ENCODE data around the gene CFAP141. TPM values are rescaled to one million over a fixed set of nuclear protein-coding genes. Genes with fewer than 3 reads are reported as not detected.

Gene CFAP141
- polyA plus RNA-seq, 2 of the 4 experiments (the other 2 are of a cell fraction) = not detected

DNA sequence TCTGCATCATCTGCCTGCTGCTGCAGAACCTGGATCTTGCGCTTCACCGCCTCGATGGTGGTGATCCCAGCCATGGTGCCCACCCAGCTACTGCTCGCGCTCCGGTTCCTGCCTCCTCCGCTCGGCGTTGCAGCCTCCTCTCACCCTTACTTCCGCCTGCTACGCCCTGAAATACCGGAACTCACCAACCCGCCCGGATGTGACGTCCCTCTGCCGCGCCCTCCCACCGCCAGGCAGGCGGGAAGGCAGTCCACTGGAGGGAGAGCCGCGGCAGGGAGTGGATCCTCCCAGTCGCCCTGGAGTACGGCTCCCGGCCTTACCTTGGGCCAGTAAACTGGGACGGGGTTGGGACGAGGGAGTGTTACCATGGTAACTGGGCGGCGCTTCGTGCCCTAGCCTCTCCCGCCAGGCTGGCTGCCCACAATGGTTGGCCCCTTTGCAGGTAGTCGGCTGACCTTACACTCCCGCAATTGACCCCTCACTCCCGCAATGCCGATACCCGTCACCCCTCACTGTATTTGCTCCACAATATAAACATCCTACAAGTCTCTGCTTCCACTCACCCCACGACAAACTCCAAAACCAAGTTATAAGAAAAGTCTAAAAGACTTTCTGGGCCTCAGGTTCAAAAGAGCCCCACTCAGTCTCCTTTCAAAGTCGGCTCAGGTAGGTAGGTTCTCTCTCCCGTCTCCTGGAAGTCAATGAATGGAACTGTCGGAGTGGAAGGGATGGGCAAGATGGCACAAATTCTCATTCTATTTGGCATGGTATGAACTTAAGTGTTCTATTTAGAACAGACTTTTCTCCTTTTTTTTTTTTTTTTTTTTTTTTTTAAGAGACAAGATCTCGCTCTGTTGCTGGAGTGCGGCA is 22.9 kb downstream of the CFAP141 start (continued):
- TF ChIP-seq, protein P1, sequence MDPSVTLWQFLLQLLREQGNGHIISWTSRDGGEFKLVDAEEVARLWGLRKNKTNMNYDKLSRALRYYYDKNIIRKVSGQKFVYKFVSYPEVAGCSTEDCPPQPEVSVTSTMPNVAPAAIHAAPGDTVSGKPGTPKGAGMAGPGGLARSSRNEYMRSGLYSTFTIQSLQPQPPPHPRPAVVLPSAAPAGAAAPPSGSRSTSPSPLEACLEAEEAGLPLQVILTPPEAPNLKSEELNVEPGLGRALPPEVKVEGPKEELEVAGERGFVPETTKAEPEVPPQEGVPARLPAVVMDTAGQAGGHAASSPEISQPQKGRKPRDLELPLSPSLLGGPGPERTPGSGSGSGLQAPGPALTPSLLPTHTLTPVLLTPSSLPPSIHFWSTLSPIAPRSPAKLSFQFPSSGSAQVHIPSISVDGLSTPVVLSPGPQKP (IDR thresholded peaks at IDR 0.05; ENCODE audit: low read depth, low read length) = no peak
- TF ChIP-seq SREBF2 (IDR thresholded peaks at IDR 0.05) (no peak), HOXB13 (CRISPR knock-in tag; IDR thresholded peaks at IDR 0.05; ENCODE audit: low read depth) (no peak)

DNA sequence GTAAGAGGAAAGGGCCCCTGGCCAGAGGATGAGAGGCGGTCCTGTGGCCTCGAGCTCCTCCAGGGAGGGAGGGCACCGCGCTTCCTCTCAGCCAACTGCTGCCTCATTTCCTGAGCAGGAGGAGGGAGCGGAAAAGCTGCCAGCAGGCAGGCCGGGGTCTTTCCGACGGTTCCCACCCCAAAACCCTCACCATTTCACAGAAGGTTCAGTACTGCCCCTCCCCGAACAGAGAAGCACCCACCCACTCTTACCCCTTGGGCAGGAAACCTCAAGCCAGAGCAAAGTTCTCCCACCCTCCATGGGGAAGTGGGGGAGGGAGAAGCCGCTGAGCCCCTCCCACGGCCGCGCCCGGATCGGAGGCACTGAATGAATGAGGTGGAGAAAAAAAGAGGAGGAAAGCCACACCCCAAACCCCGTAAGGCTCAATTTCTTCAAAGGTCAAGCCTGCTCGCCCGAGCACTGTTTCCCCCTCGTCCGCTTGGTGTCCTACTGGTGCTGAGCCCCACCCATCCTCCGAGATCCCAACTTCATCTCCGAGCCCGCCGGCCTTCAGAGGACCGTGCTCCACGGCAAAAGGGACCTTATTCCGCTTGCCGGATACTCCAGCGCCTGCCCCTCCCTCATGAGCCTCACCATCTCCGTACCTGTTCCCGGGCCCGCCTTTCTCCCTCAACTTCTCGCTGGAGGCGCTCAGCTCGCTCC is 23.6 kb downstream of the CFAP141 start:
- ATAC-seq = peak; percentile 51 to 68
- ChIA-PET POLR2A (interaction anchor here (0.6 to 1.5 kb wide), 4 partner anchors 82 to 219 kb away, joined by 3 to 5 read pairs (median 4); partner anchors contain the start of genes CREB3L4 and SLC39A1), CTCF (interaction anchor here (0.6 to 0.7 kb wide), 2 partner anchors 75 to 89 kb away, joined by 3 to 4 read pairs; no protein-coding TSS in a partner anchor)
- WGBS (ENCODE audit: missing lambda C conversion rate) = under 1% methylated on average over 34 of the region's 35 CpGs
- Histone ChIP-seq H3K9me3 (no peaks in the 10 kb centered on the region), H3K4me1 (peaks cover 58% of the 10 kb centered on the region), H3K27ac (peak overlapping the region; percentile 89 to 94), H3K4me3 (peak overlapping the region; percentile 97), H3K4me2 (peak overlapping the region; percentile 98)
- peak; percentile 65 to 78 for DNase-seq (ENCODE audit: low read depth in 1 of 2, low spot score in 1 of 2)
- TF ChIP-seq ZFP36 (IDR thresholded peaks at IDR 0.05; ENCODE audit: borderline replicate concordance, partially characterized antibody) = peak; percentile 16
- no peak for TF ChIP-seq MAZ (IDR thresholded peaks at IDR 0.05; ENCODE audit: borderline replicate concordance, low read depth, low read length)
- TF ChIP-seq NFE2L2 (conservative IDR thresholded peaks at IDR 0.05; ENCODE audit: low read length) = 0 out of 2 replicates have a peak, but pooled peaks have one; percentile 5
- TF ChIP-seq PHF8 (IDR thresholded peaks at IDR 0.05; ENCODE audit: borderline replicate concordance, low read depth) = peak; percentile 72
- no peak for TF ChIP-seq FOSB (CRISPR knock-in tag; IDR thresholded peaks at IDR 0.05)
- FAIRE-seq = no peak

DNA sequence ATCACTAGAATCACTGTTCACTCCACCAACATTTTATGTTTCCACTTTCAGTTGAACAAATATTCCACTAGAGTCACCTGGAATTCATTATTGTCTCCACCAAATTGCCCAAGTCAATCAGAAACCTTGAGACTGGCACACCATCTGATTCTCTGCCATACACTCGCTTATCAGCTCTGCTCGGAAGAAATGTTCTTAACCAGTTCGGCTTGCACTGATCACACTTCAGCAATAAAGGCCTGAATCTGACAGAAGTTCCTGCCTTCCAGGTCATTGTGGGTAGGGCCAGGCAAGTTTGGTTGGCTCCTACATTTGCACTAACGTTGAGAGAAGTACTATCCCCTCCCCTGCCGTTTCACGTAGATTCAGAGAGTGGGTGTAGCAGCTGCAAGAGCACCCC is 24.2 kb downstream of the CFAP141 start:
- no peak for TF ChIP-seq RNF2 (IDR thresholded peaks at IDR 0.05; ENCODE audit: borderline replicate concordance, low read depth)
- no peak for TF ChIP-seq EP300 (IDR thresholded peaks at IDR 0.05)
- no peak for TF ChIP-seq MYC (IDR thresholded peaks at IDR 0.05; ENCODE audit: borderline replicate concordance, low read length)
- TF ChIP-seq, protein P2, sequence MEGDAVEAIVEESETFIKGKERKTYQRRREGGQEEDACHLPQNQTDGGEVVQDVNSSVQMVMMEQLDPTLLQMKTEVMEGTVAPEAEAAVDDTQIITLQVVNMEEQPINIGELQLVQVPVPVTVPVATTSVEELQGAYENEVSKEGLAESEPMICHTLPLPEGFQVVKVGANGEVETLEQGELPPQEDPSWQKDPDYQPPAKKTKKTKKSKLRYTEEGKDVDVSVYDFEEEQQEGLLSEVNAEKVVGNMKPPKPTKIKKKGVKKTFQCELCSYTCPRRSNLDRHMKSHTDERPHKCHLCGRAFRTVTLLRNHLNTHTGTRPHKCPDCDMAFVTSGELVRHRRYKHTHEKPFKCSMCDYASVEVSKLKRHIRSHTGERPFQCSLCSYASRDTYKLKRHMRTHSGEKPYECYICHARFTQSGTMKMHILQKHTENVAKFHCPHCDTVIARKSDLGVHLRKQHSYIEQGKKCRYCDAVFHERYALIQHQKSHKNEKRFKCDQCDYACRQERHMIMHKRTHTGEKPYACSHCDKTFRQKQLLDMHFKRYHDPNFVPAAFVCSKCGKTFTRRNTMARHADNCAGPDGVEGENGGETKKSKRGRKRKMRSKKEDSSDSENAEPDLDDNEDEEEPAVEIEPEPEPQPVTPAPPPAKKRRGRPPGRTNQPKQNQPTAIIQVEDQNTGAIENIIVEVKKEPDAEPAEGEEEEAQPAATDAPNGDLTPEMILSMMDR (IDR thresholded peaks at IDR 0.05) = no peak
- TF ChIP-seq BHLHE40 (IDR thresholded peaks at IDR 0.05; ENCODE audit: low read depth, low read length) = no peak
- TF ChIP-seq, protein P3, sequence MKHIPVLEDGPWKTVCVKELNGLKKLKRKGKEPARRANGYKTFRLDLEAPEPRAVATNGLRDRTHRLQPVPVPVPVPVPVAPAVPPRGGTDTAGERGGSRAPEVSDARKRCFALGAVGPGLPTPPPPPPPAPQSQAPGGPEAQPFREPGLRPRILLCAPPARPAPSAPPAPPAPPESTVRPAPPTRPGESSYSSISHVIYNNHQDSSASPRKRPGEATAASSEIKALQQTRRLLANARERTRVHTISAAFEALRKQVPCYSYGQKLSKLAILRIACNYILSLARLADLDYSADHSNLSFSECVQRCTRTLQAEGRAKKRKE (CRISPR knock-in tag; IDR thresholded peaks at IDR 0.05; ENCODE audit: low read depth) = no peak
- no peak for TF ChIP-seq KDM5A (IDR thresholded peaks at IDR 0.05)
- no peak for TF ChIP-seq EHMT2 (IDR thresholded peaks at IDR 0.05; ENCODE audit: low read depth)
- TF ChIP-seq CHD2 (IDR thresholded peaks at IDR 0.05; ENCODE audit: low read length, partially characterized antibody) = no peak
- TF ChIP-seq CBX8 (IDR thresholded peaks at IDR 0.05) = no peak
- no peak for TF ChIP-seq HEYL (CRISPR knock-in tag; IDR thresholded peaks at IDR 0.05)
- TF ChIP-seq RFX5 (IDR thresholded peaks at IDR 0.05) = no peak
- no peak for TF ChIP-seq HOXB5 (CRISPR knock-in tag; IDR thresholded peaks at IDR 0.05)
- no peak for TF ChIP-seq GATA3 (IDR thresholded peaks at IDR 0.05; ENCODE audit: borderline replicate concordance)
- no peak for TF ChIP-seq ZNF302 (CRISPR knock-in tag; IDR thresholded peaks at IDR 0.05)
- TF ChIP-seq, protein P4, sequence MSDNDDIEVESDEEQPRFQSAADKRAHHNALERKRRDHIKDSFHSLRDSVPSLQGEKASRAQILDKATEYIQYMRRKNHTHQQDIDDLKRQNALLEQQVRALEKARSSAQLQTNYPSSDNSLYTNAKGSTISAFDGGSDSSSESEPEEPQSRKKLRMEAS (IDR thresholded peaks at IDR 0.05) = no peak
- TF ChIP-seq FOXS1 (CRISPR knock-in tag; IDR thresholded peaks at IDR 0.05) = no peak
- TF ChIP-seq, protein P5, sequence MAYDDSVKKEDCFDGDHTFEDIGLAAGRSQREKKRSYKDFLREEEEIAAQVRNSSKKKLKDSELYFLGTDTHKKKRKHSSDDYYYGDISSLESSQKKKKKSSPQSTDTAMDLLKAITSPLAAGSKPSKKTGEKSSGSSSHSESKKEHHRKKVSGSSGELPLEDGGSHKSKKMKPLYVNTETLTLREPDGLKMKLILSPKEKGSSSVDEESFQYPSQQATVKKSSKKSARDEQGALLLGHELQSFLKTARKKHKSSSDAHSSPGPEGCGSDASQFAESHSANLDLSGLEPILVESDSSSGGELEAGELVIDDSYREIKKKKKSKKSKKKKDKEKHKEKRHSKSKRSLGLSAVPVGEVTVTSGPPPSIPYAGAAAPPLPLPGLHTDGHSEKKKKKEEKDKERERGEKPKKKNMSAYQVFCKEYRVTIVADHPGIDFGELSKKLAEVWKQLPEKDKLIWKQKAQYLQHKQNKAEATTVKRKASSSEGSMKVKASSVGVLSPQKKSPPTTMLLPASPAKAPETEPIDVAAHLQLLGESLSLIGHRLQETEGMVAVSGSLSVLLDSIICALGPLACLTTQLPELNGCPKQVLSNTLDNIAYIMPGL (CRISPR knock-in tag; IDR thresholded peaks at IDR 0.05; ENCODE audit: borderline replicate concordance) = no peak
- Histone ChIP-seq H3K27ac (peak overlapping the region; percentile 89 to 94), H3K4me2 (peak overlapping the region; percentile 98), H3K9me3 (no peaks in the 10 kb centered on the region), H3K4me1 (peaks cover 64% of the 10 kb centered on the region), H3K4me3 (peak overlapping the region; percentile 97)
- ATAC-seq (no peak), DNase-seq (ENCODE audit: low read depth in 1 of 2, low spot score in 1 of 2) (no peak), FAIRE-seq (no peak)
- ChIA-PET POLR2A (interaction anchor here (0.7 to 1.5 kb wide), 2 partner anchors 192 to 214 kb away, joined by 4 to 5 read pairs; partner anchors contain the start of gene CREB3L4), CTCF (interaction anchor here (0.6 to 1.3 kb wide), 3 partner anchors 11 to 90 kb away, joined by 3 to 5 read pairs (median 4); no protein-coding TSS in a partner anchor)
- 4% methylated on average over 6 of the region's 6 CpGs for WGBS (ENCODE audit: missing lambda C conversion rate)

All from A549 (cell line).